ENCODE results near the gene BCAS3. TPM values are rescaled to one million over a fixed set of nuclear protein-coding genes. Genes with fewer than 3 reads are reported as not detected.
A peak's percentile ranks its signal among the peaks of the same experiment; 100 is the strongest.

BCAS3 gene
- total RNA-seq, 4 donors from 2014 or later = 21.7 to 42.2 (median 23.0) TPM

DNA sequence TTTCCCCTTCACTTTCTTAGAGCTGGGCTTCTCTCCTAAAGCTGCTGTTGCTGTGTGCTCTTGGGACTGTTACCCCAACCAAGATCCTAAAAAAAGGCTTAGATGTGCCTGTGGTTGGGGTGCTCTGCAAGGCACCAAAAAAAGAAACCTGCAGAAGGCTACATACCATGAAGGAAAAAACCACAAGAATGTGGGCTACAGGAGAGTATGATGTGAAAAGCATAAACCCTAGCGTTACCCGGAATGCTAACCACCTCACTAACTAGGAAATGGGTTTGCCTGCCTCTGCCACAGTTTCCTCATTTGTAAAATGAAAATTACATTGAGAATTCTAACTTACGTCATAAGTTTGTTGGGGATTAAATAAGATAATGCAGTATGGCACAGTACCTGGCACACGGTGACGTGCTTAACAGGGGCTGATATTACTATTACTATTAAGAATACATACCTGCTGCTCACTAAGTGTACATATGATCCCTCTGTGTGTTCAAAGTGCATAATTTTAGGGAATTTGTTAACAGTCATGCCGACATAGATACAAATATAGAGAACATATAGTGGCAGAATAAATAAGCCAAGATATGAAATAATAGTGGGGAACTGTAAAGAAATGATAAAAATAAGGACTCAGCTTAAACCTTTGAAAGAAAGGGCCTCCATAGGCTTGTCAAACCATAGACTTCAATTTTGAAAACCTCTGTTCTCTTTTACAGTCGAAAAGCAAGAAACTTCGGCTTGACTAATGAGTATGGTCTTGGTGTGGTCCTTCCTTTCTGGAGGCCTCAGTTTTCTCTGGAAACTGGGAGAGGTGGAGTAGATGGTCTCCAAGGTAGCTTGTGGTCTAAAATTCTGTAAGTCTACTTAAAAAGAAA lies 544.2 kb downstream of the BCAS3 start:
- TF ChIP-seq, protein P1, sequence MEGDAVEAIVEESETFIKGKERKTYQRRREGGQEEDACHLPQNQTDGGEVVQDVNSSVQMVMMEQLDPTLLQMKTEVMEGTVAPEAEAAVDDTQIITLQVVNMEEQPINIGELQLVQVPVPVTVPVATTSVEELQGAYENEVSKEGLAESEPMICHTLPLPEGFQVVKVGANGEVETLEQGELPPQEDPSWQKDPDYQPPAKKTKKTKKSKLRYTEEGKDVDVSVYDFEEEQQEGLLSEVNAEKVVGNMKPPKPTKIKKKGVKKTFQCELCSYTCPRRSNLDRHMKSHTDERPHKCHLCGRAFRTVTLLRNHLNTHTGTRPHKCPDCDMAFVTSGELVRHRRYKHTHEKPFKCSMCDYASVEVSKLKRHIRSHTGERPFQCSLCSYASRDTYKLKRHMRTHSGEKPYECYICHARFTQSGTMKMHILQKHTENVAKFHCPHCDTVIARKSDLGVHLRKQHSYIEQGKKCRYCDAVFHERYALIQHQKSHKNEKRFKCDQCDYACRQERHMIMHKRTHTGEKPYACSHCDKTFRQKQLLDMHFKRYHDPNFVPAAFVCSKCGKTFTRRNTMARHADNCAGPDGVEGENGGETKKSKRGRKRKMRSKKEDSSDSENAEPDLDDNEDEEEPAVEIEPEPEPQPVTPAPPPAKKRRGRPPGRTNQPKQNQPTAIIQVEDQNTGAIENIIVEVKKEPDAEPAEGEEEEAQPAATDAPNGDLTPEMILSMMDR (IDR thresholded peaks at IDR 0.05; ENCODE audit: low read depth) = peak; percentile 81

DNA sequence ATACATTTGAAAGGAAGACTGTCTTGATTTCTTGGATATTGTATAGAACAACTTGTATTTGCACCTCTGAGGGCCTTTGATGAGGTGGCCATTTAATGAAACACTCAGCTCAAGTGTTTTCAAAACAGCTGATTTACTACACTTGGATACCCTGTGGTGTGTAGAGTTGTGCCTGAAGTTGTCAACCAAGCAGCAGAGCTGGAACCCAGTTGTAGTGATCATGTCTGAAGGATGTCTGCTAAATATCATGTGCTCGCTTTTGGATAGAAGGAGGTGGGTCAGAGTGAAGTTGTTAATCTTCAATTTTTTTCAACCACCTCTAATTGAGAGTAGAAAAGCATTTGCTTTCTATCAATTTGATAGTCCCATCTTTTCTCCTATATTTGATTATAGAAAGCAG lies 546.1 kb downstream of the BCAS3 start:
- TF ChIP-seq, protein P1 (IDR thresholded peaks at IDR 0.05; ENCODE audit: low read depth) = peak; percentile 78

DNA sequence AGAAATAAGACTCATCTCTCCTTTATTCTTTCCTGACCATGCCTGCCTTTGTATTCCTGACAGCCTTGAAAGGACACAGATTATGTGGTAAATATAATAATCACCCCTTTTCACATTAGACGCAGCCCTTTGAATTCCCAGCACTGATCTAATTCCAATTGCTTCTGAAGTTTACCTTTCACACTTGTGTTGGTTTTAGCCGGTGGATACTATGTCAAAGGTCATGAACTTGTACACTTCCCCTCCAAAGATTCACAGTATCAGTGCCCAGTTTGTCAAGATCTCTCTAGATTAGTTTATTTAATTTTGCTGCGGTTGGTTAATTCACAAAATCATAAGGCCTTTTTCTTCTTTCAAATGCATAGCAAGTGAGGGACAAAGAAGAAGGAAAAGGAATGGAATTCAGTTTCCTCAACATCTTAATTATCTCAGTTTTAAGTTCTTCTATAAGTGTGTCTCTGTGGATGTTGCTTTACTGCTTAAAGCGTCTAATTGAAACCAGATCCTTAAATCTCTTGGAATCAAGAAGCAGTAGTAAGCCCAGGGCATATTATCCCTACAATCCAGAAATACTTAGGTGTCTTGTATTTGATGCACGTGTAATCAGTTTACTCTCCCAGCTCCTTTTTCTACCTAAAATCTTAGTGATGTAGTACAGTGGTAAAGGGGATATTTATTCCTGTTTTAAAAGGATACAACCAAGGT lies 547.7 kb downstream of the BCAS3 start:
- TF ChIP-seq, protein P1 (IDR thresholded peaks at IDR 0.05; ENCODE audit: low read depth) = no peak

DNA sequence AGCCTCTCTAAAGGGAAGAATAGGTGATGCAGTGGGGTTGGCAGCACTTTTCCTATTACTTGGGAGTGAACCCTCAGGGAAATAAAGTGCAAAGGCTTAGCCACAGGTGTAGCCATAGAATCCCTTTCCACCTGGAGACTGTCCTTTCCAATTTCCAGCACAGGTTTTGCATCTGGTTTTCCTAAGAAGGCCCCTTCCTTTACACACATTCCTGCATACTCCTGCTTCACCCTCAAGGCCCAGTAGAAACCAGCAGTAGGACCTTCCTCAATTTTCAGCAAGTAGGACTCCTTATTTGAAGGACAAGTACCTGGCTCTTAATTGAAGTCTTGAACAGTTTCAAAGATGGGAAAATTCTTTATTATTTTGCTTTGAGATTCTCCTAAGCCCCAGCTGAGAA lies 550.2 kb downstream of the BCAS3 start:
- TF ChIP-seq, protein P1 (IDR thresholded peaks at IDR 0.05; ENCODE audit: low read depth) = no peak

DNA sequence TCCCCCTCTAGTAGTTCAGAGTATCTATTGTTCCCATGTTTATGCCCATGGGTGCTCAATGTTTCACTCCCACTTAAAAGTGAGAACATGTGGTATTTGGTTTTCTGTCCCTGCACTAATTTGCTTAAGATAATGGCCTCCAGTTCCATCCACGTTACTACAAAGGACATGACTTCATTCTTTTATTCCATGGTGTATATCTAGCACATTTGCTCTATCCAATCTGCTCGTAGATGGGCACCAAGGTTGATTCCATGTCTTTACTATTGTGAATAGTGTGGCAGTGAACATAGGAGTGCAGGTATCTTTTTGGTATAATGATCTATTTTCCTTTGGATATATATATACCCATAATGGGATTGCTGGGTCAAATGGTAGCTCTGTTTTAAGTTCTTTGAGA lies 552.8 kb downstream of the BCAS3 start:
- TF ChIP-seq, protein P1 (IDR thresholded peaks at IDR 0.05; ENCODE audit: low read depth) = no peak

DNA sequence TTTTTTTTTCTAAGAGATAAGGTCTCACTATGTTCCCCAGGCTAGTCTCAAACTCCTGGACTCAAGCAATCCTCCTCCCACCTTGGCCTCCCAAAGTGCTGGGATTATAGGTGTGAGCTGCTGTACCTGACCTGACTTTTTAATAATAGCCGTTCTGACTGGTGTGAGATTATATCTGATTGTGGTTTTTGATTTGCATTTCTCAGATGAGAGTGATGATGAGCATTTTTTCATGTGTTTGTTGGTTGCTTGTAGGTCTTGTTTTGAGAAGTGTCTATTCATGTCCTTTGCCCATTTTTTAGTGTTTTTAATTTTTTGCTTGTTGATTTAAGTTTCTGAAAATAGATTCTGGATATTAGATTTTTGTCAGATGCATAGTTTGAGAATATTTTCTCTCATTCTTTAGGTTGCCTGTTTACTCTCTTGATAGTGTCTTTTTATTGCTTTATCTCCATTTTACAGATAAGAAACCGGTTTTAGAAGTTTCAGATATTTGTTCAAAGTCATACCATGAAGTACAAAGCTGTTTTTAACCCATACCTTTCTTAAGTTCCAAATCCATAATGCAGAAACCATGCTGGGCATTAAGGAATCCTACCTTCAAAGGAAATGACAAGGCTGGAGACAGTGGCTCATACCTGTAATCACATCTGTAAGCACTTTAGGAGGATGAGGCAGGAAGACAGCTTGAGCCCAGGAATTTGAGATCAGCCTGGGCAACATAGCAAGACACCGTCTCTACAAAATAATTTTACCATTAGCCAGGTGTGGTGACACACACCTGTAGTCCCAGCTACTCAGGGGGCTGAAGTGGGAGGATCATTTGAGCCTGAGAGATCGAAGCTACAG lies 553.5 kb downstream of the BCAS3 start:
- TF ChIP-seq, protein P1 (IDR thresholded peaks at IDR 0.05; ENCODE audit: low read depth) = peak; percentile 70
